Tibial nerve (tissue), 4 donors: ENCODE measurements around the gene FANCE. TPM values are rescaled to one million over a fixed set of nuclear protein-coding genes. Genes with fewer than 3 reads are reported as not detected.

Experiments
- DNase-seq, 2 donors: peaks; one replicate each; pipeline ENCODE4 v3.0.0-alpha.2; 2019; ENCODE audit warnings: low spot score in 2 of 2
- H3K27ac ChIP-seq, 4 donors: fragments of 200-600 bp; sonication (generic) in 3 of 4; one replicate each; pipeline ENCODE4 v1.5.1; 2017 to 2019; ENCODE audit warnings: mild to moderate bottlenecking in 1 of 4
- H3K27me3 ChIP-seq, 2 donors: fragments of 200-600 bp; sonication (generic) in 1 of 2; one replicate each; pipeline versions ENCODE4 v1.5.1 to v1.6.0; 2017 to 2019
- H3K36me3 ChIP-seq, 3 donors: fragments of 200-600 bp; sonication (generic); one replicate each; pipeline ENCODE4 v1.5.1; 2018 to 2019
- H3K4me1 ChIP-seq, 4 donors: fragments of 200-600 bp; sonication (generic) in 3 of 4; one replicate each; pipeline ENCODE4 v1.5.1; 2017 to 2019
- H3K4me3 ChIP-seq, 4 donors: fragments of 200-600 bp; sonication (generic) in 3 of 4; one replicate each; pipeline ENCODE4 v1.5.1; 2017 to 2019; ENCODE audit warnings: mild to moderate bottlenecking in 1 of 4, moderate library complexity in 1 of 4
- H3K9me3 ChIP-seq, 4 donors: fragments of 200-600 bp; sonication (generic) in 3 of 4; one replicate each; pipeline ENCODE4 v1.5.1; 2017 to 2019
- CTCF ChIP-seq, 5 experiments: fragments of 200-600 bp in 3 of 5; fragments of 450-650 bp in 2 of 5; sonication (generic) in 3 of 5; IDR thresholded peaks; one replicate each; pipeline ENCODE4 v1.5.1; 2016 to 2019; ENCODE audit warnings: antibody characterized with exemption in 5 of 5, mild to moderate bottlenecking in 3 of 5, moderate library complexity in 2 of 5
- EP300 ChIP-seq, 2 donors: sonication (generic); formaldehyde crosslinking; IDR thresholded peaks; one replicate each; pipeline ENCODE4 v1.6.1; 2017; ENCODE audit warnings: antibody characterized with exemption in 2 of 2, mild to moderate bottlenecking in 1 of 2
- POLR2A ChIP-seq, 2 donors: fragments of 450-650 bp; IDR thresholded peaks; one replicate each; pipeline ENCODE4 v1.6.1; 2017; ENCODE audit warnings: antibody characterized with exemption in 2 of 2, mild to moderate bottlenecking in 2 of 2, moderate library complexity in 2 of 2
- WGBS, 2 donors: methylation state at CpG; one replicate each; pipeline ENCODE4 v1.1.5; 2018; 5-methylcytosine and 5-hydroxymethylcytosine counted together
- total RNA-seq, 4 donors: library from RNA; depleted of rRNA; stranded (reverse); fragments of >200 nt; gene quantifications; one replicate each; pipeline ENCODE4 v1.1.0, GENCODE V29; 2016

Gene FANCE
- total RNA-seq, 4 donors from 2014 or later, result 8.1 to 9.6 (median 8.4) TPM

GRCh38 chr6:35474942-35475570, 22.9 kb downstream of the FANCE start:
- H3K9me3 ChIP-seq, result no peaks in the 10 kb centered on the region
- no peaks in the 10 kb centered on the region for H3K27me3 ChIP-seq
- peaks cover 2 to 95% (median 6%) of the 10 kb centered on the region in 3 donors for H3K36me3 ChIP-seq
- TF ChIP-seq POLR2A (IDR thresholded peaks at IDR 0.05) (no peak), CTCF (IDR thresholded peaks at IDR 0.05) (no peak), EP300 (IDR thresholded peaks at IDR 0.05) (no peak)
- no peak overlapping the region for H3K4me3 ChIP-seq
- WGBS, 2 donors, result 89 to 92% methylated on average over 19 to 20 of the region's 20 CpGs
- DNase-seq, result no peak
- H3K4me1 ChIP-seq, result peaks cover 0 to 24% (median 2%) of the 10 kb centered on the region in 4 donors
- H3K27ac ChIP-seq, result no peak overlapping the region

GRCh38 chr6:35475573-35475972, 23.4 kb downstream of the FANCE start:
- H3K4me3 ChIP-seq, result no peak overlapping the region
- H3K9me3 ChIP-seq, result no peaks in the 10 kb centered on the region
- no peak for TF ChIP-seq POLR2A (IDR thresholded peaks at IDR 0.05)
- no peak for TF ChIP-seq CTCF (IDR thresholded peaks at IDR 0.05)
- TF ChIP-seq EP300 (IDR thresholded peaks at IDR 0.05), result no peak
- 75 to 85% methylated on average over 1 to 4 of the region's 4 CpGs for WGBS, 2 donors
- H3K4me1 ChIP-seq, result peaks cover 0 to 19% (median 1%) of the 10 kb centered on the region in 4 donors
- H3K27ac ChIP-seq, result no peak overlapping the region
- DNase-seq, result no peak
- H3K27me3 ChIP-seq, result no peaks in the 10 kb centered on the region
- peaks cover 2 to 91% (median 3%) of the 10 kb centered on the region in 3 donors for H3K36me3 ChIP-seq

GRCh38 chr6:35476004-35476403, 23.9 kb downstream of the FANCE start:
- H3K27me3 ChIP-seq, result no peaks in the 10 kb centered on the region
- no peak overlapping the region for H3K27ac ChIP-seq
- no peak for DNase-seq
- no peak overlapping the region for H3K4me3 ChIP-seq
- TF ChIP-seq EP300 (IDR thresholded peaks at IDR 0.05), result no peak
- TF ChIP-seq CTCF (IDR thresholded peaks at IDR 0.05), result no peak
- TF ChIP-seq POLR2A (IDR thresholded peaks at IDR 0.05), result no peak
- 87 to 89% methylated on average over 14 of the region's 14 CpGs for WGBS, 2 donors
- H3K9me3 ChIP-seq, result no peaks in the 10 kb centered on the region
- H3K4me1 ChIP-seq, result peaks cover 0 to 15% (median 0%) of the 10 kb centered on the region in 4 donors
- peaks cover 0 to 87% (median 2%) of the 10 kb centered on the region in 3 donors for H3K36me3 ChIP-seq

GRCh38 chr6:35477028-35477427, 24.9 kb downstream of the FANCE start:
- 80 to 84% methylated on average over 8 of the region's 8 CpGs for WGBS, 2 donors
- Histone ChIP-seq H3K27ac (no peak overlapping the region), H3K36me3 (peaks cover 0 to 77% (median 2%) of the 10 kb centered on the region in 3 donors)

More at GRCh38 chr6:35477028-35477427, 24.9 kb downstream of the FANCE start:
- no peak for DNase-seq
- TF ChIP-seq CTCF (IDR thresholded peaks at IDR 0.05) (no peak), POLR2A (IDR thresholded peaks at IDR 0.05) (no peak), EP300 (IDR thresholded peaks at IDR 0.05) (no peak)
- Histone ChIP-seq H3K4me1 (peaks cover 0 to 8% (median 0%) of the 10 kb centered on the region in 4 donors), H3K9me3 (no peaks in the 10 kb centered on the region), H3K4me3 (no peak overlapping the region), H3K27me3 (no peaks in the 10 kb centered on the region)
